WTC11 (cell line): ENCODE data around the gene LYPD6B. TPM values are rescaled to one million over a fixed set of nuclear protein-coding genes. Genes with fewer than 3 reads are reported as not detected.

Experiments used
- ATAC-seq: fragments of 200-7000 bp; cut with Tn5 transposase; 2 replicates; pipeline ENCODE4 v1.10.0; 2021; ENCODE audit warnings: mild to moderate bottlenecking, moderate library complexity
- CTCF ChIA-PET: fragments of 300-600 bp; sonication (Branson Sonifier 250); formaldehyde crosslinking; loops from one replicate; lab custom pipeline; 2021; ENCODE audit warnings: antibody characterized with exemption; lab: Charles Lee
- POLR2A ChIA-PET: fragments of 350-600 bp; sonication (Branson Sonifier 250); formaldehyde crosslinking; loops from one replicate; lab custom pipeline; 2021; ENCODE audit warnings: antibody characterized with exemption; lab: Charles Lee
- DNase-seq: peaks from one replicate; pipeline ENCODE4 v3.0.0; 2021; ENCODE audit warnings: low spot score
- H3K27ac Mint-ChIP-seq: 2 replicates; pipeline ENCODE4 v1.8.0; 2021; ENCODE audit warnings: mixed read lengths
- H3K27me3 Mint-ChIP-seq: 2 replicates; pipeline ENCODE4 v1.8.0; 2021; ENCODE audit warnings: low read depth, mild to moderate bottlenecking, moderate library complexity, mixed read lengths
- H3K36me3 Mint-ChIP-seq: 2 replicates; pipeline ENCODE4 v1.8.0; 2021; ENCODE audit warnings: mixed read lengths
- H3K4me1 Mint-ChIP-seq: 2 replicates; pipeline ENCODE4 v1.8.0; 2022; ENCODE audit warnings: mixed read lengths
- H3K4me3 Mint-ChIP-seq: 2 replicates; pipeline ENCODE4 v1.8.0; 2021; ENCODE audit warnings: mild to moderate bottlenecking, moderate library complexity, mixed read lengths
- H3K9me3 Mint-ChIP-seq: 2 replicates; pipeline ENCODE4 v1.8.0; 2021; ENCODE audit warnings: mixed read lengths
- EMX1 ChIP-seq: fragments of 250-450 bp; sonication (Bioruptor Pico); IDR thresholded peaks from 2 replicates; pipeline ENCODE4 v1.8.0; 2021; ENCODE audit warnings: mild to moderate bottlenecking
- ETV6 ChIP-seq: sonication (generic); formaldehyde crosslinking; IDR thresholded peaks from 2 replicates; pipeline ENCODE4 v1.8.1; 2022; ENCODE audit warnings: mild to moderate bottlenecking, missing genetic modification reagents
- GTF2I ChIP-seq: fragments of 250-450 bp; sonication (Bioruptor Pico); conservative IDR thresholded peaks from 2 replicates; pipeline ENCODE4 v1.4.0; 2021; ENCODE audit warnings: mild to moderate bottlenecking
- MXD4 ChIP-seq: fragments of 250-450 bp; sonication (Bioruptor Pico); IDR thresholded peaks from 2 replicates; pipeline ENCODE4 v1.8.0; 2021; ENCODE audit warnings: mild to moderate bottlenecking, moderate library complexity, borderline replicate concordance
- NFATC4 ChIP-seq: fragments of 250-450 bp; sonication (Bioruptor Pico); IDR thresholded peaks from 2 replicates; pipeline ENCODE4 v1.9.0; 2021; ENCODE audit warnings: mild to moderate bottlenecking
- NR2C2 ChIP-seq: sonication (generic); formaldehyde crosslinking; IDR thresholded peaks from 2 replicates; pipeline ENCODE4 v1.8.0; 2022; ENCODE audit warnings: mild to moderate bottlenecking, missing genetic modification reagents
- OVOL2 ChIP-seq: fragments of 250-450 bp; sonication (Bioruptor Pico); IDR thresholded peaks from 2 replicates; pipeline ENCODE4 v1.9.0; 2021; ENCODE audit warnings: mild to moderate bottlenecking, borderline replicate concordance
- RELA ChIP-seq: sonication (generic); formaldehyde crosslinking; IDR thresholded peaks from 2 replicates; pipeline ENCODE4 v1.8.1; 2022; ENCODE audit warnings: missing genetic modification reagents, mild to moderate bottlenecking, borderline replicate concordance
- SP1 ChIP-seq: sonication (generic); formaldehyde crosslinking; conservative IDR thresholded peaks from 2 replicates; pipeline ENCODE4 v1.8.1; 2022; ENCODE audit warnings: missing genetic modification reagents
- TP53 ChIP-seq: sonication (generic); formaldehyde crosslinking; IDR thresholded peaks from 2 replicates; pipeline ENCODE4 v1.8.1; 2023; ENCODE audit warnings: mild to moderate bottlenecking, missing genetic modification reagents
- ZBTB21 ChIP-seq: sonication (generic); formaldehyde crosslinking; IDR thresholded peaks from 2 replicates; pipeline ENCODE4 v1.8.1; 2023; ENCODE audit warnings: mild to moderate bottlenecking, missing genetic modification reagents, borderline replicate concordance
- ZNF263 ChIP-seq: sonication (generic); formaldehyde crosslinking; IDR thresholded peaks from 2 replicates; pipeline ENCODE4 v1.8.1; 2022; ENCODE audit warnings: low read depth, mild to moderate bottlenecking, moderate library complexity, missing genetic modification reagents
- ZNF416 ChIP-seq: fragments of 250-450 bp; sonication (Bioruptor Pico); IDR thresholded peaks from 2 replicates; pipeline ENCODE4 v1.9.0; 2021; ENCODE audit warnings: mild to moderate bottlenecking, inconsistent platforms
- total RNA-seq: library from RNA; stranded (reverse); gene quantifications from 3 replicates; pipeline ENCODE4 v1.2.3, GENCODE V29; 2021
- TF ChIP-seq, protein P1 (sequence below): sonication (generic); formaldehyde crosslinking; conservative IDR thresholded peaks from 2 replicates; pipeline ENCODE4 v1.8.1; 2022; ENCODE audit warnings: mild to moderate bottlenecking, missing genetic modification reagents
- TF ChIP-seq, protein P2 (sequence below): sonication (generic); formaldehyde crosslinking; conservative IDR thresholded peaks from 2 replicates; pipeline ENCODE4 v1.8.1; 2023; ENCODE audit warnings: mild to moderate bottlenecking, low read depth, missing genetic modification reagents, moderate library complexity
- TF ChIP-seq, protein P3 (sequence below): sonication (generic); formaldehyde crosslinking; IDR thresholded peaks from 2 replicates; pipeline ENCODE4 v1.8.0; 2023; ENCODE audit warnings: mild to moderate bottlenecking, missing genetic modification reagents
- TF ChIP-seq, protein P4 (sequence below): sonication (generic); formaldehyde crosslinking; IDR thresholded peaks from 2 replicates; pipeline ENCODE4 v1.8.0; 2022; ENCODE audit warnings: mild to moderate bottlenecking, missing genetic modification reagents
- TF ChIP-seq, protein P5 (sequence below): sonication (generic); formaldehyde crosslinking; IDR thresholded peaks from 2 replicates; pipeline ENCODE4 v1.8.0; 2022; ENCODE audit warnings: mild to moderate bottlenecking, missing genetic modification reagents

LYPD6B gene
- total RNA-seq, 1 experiment from 2014 or later = 1.6 TPM

DNA sequence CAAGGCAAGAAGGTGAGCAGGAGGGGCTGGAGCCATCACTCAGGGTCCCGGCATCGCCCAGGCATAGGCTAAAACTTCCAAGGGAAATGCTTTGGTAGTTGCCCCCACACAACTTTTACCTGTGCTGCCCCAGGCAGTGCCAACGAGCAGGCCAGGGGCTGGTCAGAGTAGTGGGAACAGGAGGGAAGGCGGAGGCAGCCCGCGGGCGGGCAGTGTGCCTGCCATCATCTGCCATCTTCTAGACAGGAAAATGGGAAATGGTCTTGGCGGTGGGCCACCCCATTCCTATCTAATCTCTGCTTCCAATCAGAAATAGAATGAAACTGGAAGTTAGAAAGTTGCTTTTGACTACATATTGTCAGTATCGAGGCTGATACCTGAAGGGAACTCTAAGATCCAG, 26.0 kb upstream of the LYPD6B start:
- ATAC-seq (no peak), DNase-seq (no peak)
- Mint-ChIP-seq H3K27ac (no peak overlapping the region), H3K27me3 (no peaks in the 10 kb centered on the region), H3K4me1 (peaks cover 25% of the 10 kb centered on the region), H3K9me3 (no peaks in the 10 kb centered on the region), H3K4me3 (no peak overlapping the region), H3K36me3 (peaks cover 55% of the 10 kb centered on the region)
- TF ChIP-seq, protein P1, sequence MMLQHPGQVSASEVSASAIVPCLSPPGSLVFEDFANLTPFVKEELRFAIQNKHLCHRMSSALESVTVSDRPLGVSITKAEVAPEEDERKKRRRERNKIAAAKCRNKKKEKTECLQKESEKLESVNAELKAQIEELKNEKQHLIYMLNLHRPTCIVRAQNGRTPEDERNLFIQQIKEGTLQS = no peak
- TF ChIP-seq, protein P2, sequence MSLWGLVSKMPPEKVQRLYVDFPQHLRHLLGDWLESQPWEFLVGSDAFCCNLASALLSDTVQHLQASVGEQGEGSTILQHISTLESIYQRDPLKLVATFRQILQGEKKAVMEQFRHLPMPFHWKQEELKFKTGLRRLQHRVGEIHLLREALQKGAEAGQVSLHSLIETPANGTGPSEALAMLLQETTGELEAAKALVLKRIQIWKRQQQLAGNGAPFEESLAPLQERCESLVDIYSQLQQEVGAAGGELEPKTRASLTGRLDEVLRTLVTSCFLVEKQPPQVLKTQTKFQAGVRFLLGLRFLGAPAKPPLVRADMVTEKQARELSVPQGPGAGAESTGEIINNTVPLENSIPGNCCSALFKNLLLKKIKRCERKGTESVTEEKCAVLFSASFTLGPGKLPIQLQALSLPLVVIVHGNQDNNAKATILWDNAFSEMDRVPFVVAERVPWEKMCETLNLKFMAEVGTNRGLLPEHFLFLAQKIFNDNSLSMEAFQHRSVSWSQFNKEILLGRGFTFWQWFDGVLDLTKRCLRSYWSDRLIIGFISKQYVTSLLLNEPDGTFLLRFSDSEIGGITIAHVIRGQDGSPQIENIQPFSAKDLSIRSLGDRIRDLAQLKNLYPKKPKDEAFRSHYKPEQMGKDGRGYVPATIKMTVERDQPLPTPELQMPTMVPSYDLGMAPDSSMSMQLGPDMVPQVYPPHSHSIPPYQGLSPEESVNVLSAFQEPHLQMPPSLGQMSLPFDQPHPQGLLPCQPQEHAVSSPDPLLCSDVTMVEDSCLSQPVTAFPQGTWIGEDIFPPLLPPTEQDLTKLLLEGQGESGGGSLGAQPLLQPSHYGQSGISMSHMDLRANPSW = no peak
- TF ChIP-seq, protein P3, sequence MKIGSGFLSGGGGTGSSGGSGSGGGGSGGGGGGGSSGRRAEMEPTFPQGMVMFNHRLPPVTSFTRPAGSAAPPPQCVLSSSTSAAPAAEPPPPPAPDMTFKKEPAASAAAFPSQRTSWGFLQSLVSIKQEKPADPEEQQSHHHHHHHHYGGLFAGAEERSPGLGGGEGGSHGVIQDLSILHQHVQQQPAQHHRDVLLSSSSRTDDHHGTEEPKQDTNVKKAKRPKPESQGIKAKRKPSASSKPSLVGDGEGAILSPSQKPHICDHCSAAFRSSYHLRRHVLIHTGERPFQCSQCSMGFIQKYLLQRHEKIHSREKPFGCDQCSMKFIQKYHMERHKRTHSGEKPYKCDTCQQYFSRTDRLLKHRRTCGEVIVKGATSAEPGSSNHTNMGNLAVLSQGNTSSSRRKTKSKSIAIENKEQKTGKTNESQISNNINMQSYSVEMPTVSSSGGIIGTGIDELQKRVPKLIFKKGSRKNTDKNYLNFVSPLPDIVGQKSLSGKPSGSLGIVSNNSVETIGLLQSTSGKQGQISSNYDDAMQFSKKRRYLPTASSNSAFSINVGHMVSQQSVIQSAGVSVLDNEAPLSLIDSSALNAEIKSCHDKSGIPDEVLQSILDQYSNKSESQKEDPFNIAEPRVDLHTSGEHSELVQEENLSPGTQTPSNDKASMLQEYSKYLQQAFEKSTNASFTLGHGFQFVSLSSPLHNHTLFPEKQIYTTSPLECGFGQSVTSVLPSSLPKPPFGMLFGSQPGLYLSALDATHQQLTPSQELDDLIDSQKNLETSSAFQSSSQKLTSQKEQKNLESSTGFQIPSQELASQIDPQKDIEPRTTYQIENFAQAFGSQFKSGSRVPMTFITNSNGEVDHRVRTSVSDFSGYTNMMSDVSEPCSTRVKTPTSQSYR (CRISPR knock-in tag) = no peak
- no peak for TF ChIP-seq ZNF263
- ChIA-PET CTCF (no interaction called here), POLR2A (no interaction called here)

DNA sequence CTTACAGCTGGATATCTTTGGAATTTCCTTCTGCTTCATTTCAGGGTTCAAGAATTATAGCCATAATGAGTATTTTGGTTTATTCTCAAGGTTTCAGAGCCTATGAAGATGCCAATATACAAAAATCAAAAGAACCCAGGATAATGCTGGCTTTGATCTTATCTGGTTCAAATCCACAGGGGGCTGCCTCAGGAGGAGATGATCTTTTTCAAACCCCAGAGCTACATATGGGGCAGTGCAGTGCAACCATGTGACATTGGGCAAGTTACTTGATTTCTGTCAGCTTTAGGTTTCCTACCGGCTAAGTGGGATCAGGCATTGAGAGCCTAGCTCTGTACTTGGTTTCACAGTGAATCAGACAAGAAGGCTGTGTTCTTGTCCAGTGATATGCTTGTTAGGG, 23.0 kb upstream of the LYPD6B start:
- Mint-ChIP-seq H3K4me1 (peaks cover 13% of the 10 kb centered on the region), H3K27ac (no peak overlapping the region), H3K9me3 (no peaks in the 10 kb centered on the region), H3K27me3 (no peaks in the 10 kb centered on the region), H3K36me3 (peaks cover 42% of the 10 kb centered on the region), H3K4me3 (no peak overlapping the region)
- TF ChIP-seq NFATC4 (CRISPR knock-in tag) (no peak), GTF2I (CRISPR knock-in tag) (no peak), SP1 (CRISPR knock-in tag) (no peak), ETV6 (CRISPR knock-in tag) (no peak), OVOL2 (CRISPR knock-in tag) (no peak), ZBTB21 (CRISPR knock-in tag) (no peak), RELA (CRISPR knock-in tag) (no peak), MXD4 (CRISPR knock-in tag) (no peak), EMX1 (CRISPR knock-in tag) (no peak), NR2C2 (CRISPR knock-in tag) (no peak), ZNF416 (CRISPR knock-in tag) (no peak), TP53 (CRISPR knock-in tag) (no peak)
- TF ChIP-seq, protein P4, sequence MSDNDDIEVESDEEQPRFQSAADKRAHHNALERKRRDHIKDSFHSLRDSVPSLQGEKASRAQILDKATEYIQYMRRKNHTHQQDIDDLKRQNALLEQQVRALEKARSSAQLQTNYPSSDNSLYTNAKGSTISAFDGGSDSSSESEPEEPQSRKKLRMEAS (CRISPR knock-in tag) = no peak
- TF ChIP-seq, protein P5, sequence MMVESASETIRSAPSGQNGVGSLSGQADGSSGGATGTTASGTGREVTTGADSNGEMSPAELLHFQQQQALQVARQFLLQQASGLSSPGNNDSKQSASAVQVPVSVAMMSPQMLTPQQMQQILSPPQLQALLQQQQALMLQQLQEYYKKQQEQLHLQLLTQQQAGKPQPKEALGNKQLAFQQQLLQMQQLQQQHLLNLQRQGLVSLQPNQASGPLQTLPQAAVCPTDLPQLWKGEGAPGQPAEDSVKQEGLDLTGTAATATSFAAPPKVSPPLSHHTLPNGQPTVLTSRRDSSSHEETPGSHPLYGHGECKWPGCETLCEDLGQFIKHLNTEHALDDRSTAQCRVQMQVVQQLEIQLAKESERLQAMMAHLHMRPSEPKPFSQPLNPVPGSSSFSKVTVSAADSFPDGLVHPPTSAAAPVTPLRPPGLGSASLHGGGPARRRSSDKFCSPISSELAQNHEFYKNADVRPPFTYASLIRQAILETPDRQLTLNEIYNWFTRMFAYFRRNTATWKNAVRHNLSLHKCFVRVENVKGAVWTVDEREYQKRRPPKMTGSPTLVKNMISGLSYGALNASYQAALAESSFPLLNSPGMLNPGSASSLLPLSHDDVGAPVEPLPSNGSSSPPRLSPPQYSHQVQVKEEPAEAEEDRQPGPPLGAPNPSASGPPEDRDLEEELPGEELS = no peak
- ATAC-seq (no peak), DNase-seq (no peak)
- POLR2A ChIA-PET = no interaction called here
- CTCF ChIA-PET = interaction anchor here (1.0 to 6.5 kb wide), 5 partner anchors 15 to 537 kb away, joined by 3 to 104 read pairs (median 4); partner anchors contain the start of gene LYPD6B
